Right lobe of liver (tissue), 6 donors: ENCODE results near the gene AGBL5. TPM values are rescaled to one million over a fixed set of nuclear protein-coding genes. Genes with fewer than 3 reads are reported as not detected.

Experiments used
- ATAC-seq, 4 donors: fragments of 200-7000 bp; cut with Tn5 transposase; one replicate each; pipeline ENCODE4 v1.9.1; 2020; ENCODE audit warnings: mild to moderate bottlenecking in 4 of 4, moderate library complexity in 4 of 4
- DNase-seq, 3 donors: peaks; one replicate each; pipeline ENCODE4 v3.0.0-alpha.2; 2020
- H3K27ac ChIP-seq, 3 donors: fragments of 200-600 bp; one replicate each; pipeline ENCODE4 v1.8.0; 2022
- H3K27me3 ChIP-seq, 2 donors: fragments of 200-600 bp; one replicate each; pipeline ENCODE4 v1.8.0; 2022
- H3K36me3 ChIP-seq, 4 donors: fragments of 200-600 bp; sonication (generic) in 1 of 4; one replicate each; pipeline versions ENCODE4 v1.5.1 to v1.8.0; 2017 to 2022; ENCODE audit warnings: control low read depth in 1 of 4
- H3K4me1 ChIP-seq, 4 donors: fragments of 200-600 bp; sonication (generic) in 1 of 4; one replicate each; pipeline versions ENCODE4 v1.5.1 to v1.8.0; 2017 to 2022; ENCODE audit warnings: control low read depth in 1 of 4
- H3K4me3 ChIP-seq, 3 donors: fragments of 200-600 bp; one replicate each; pipeline ENCODE4 v1.8.0; 2022
- H3K9me3 ChIP-seq, 4 donors: fragments of 200-600 bp; sonication (generic) in 1 of 4; one replicate each; pipeline versions ENCODE4 v1.5.1 to v1.8.0; 2017 to 2022; ENCODE audit warnings: control low read depth in 1 of 4
- POLR2A ChIP-seq: fragments of 450-650 bp; IDR thresholded peaks from one replicate; pipeline ENCODE4 v1.6.1; 2017; ENCODE audit warnings: antibody characterized with exemption, mild to moderate bottlenecking
- WGBS: methylation state at CpG from one replicate; pipeline ENCODE4 v1.1.6; 2018; ENCODE audit warnings: low coverage, low lambda C conversion rate; ENCODE audit not compliant: insufficient coverage; ENCODE audit errors: missing lambda C conversion rate; 5-methylcytosine and 5-hydroxymethylcytosine counted together
- intact Hi-C, 2 donors: fragments of 100-400 bp; cut with DNase I; formaldehyde crosslinking; loops; one replicate each; pipeline versions ENCODE4 v1.11.2 to v1.14.1; 2022
- total RNA-seq, 6 experiments: library from RNA; depleted of rRNA in 2 of 6; stranded (reverse); fragments of >200 nt in 2 of 6; fragmentation: NEBNext Ultra II Directional in 3 of 6; extraction: Animal tissue kit (Norgen Biotek cat#: 25700) in 3 of 6; gene quantifications; one replicate each; pipeline versions ENCODE4 v1.1.0 to v1.2.4, GENCODE V29; 2016 to 2023
- TF ChIP-seq, protein P1 (sequence below), 4 donors: fragments of 200-600 bp in 3 of 4; fragments of 450-650 bp in 1 of 4; IDR thresholded peaks; one replicate each; pipeline versions ENCODE4 v1.5.1 to v1.8.0; 2016 to 2022; ENCODE audit warnings: antibody characterized with exemption in 4 of 4, mild to moderate bottlenecking in 2 of 4
- donor health status: DM: no; HTN: yes; CAD: no.
- donor health status: DM: no; HTN: no; CAD: no.
- donor health status: DM: no; HTN: no; CAD: no.
- donor health status: DM: no; HTN: yes; CAD: no.
- donor health status: DM: no; HTN: yes; CAD: no.

The AGBL5 gene
- total RNA-seq, 6 experiments from 2014 or later, result 3.9 to 7.4 (median 6.4) TPM

DNA sequence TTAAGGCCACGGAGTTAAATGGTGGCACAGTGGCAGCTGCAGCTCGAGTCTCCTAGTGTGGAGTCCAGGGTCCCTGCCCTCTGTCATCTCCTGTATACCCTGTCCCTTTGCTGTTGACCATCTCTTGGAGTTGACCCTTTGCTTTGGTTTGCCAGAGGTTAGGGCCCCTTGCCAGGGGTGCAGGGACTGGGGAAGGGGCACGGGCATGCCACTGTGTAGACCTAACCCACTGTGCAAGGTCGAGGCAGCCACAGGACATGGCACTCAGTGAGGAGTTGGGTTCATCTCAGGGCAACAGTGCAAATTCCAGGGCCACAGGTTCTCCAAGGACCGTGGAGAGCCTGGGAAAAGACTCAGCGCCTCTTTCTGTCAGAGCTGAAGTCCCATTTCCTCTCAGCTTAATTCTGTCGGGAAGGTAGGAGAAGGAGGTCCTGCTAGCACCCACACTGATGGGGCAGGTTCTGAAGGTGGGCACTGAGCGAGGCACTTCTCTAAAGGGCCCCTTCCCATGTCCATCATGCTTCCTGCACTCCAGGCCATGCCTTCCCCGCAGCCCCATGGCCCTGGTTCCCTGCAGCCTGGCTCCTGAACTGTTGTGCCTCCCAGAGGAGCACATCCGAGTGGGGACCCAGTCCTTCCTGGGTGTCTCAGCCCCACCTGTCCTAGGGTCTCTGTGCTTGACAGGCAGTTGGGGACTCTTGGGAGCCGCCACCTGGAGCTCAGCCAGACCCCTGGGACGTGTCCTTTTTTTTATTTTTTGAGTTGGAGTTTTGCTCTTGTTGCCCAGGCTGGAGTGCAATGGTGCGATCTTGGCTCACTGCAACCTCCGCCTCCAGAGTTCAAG, 37.9 kb downstream of the AGBL5 start:
- peaks cover 0 to 51% (median 11%) of the 10 kb centered on the region in 4 donors for H3K4me1 ChIP-seq
- peak overlapping the region; percentile 52 to 77 (median 64) for H3K4me3 ChIP-seq
- H3K36me3 ChIP-seq, result no peaks in the 10 kb centered on the region

DNA sequence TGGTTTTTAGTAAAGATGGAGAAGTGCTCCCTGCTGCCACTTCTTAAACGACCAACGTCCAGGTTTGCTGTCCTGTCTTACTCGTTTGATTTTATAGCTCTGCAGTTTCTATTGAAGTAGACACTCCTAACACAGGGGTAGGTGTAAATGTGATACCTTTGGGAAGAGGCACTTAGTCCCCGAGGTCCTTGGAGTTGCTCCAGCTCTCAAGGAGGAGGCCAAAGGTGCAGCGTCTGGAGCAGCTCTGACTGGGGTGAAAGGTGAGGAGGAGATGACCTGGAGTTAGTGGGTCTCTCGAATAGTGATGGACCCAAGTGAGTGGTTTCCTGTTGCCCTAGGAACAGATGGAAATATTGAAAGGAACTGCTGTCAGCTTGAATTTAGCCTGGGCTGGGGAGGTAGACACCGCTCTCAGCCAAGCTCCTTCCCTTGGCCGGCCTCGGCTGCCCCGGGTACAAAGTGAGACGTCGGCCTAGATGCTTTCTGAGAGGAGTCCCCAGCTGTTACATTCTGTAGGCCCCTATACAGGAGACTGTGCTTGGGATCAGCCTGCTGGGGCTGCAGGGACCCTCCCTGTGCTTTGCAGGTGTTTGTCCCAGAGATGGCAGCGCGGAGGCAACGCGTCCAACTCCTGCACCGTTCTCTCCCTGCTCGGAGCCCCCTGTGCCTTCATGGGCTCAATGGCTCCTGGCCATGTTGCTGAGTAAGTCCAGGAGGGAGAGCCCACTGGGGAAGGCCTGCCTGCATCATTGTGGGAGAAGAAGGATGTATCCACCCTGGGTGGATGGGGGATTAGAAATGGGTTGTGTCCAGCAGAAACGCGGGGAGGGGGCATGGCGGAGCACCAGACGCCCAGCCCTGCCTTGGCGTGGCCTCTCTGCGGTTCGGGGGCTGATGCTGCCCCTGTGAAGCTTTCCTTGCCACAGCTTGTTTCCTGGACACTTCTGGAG, 40.6 kb downstream of the AGBL5 start:
- H3K9me3 ChIP-seq, result no peaks in the 10 kb centered on the region
- H3K27ac ChIP-seq, result peak overlapping the region in 2 of 3 donors; percentile 78 to 90
- peaks cover 0 to 70% (median 23%) of the 10 kb centered on the region in 4 donors for H3K4me1 ChIP-seq
- H3K36me3 ChIP-seq, result peaks cover 0 to 6% (median 2%) of the 10 kb centered on the region in 4 donors
- 45% methylated on average over 16 of the region's 25 CpGs for WGBS
- intact Hi-C loops, result loop anchor here (10.0 kb wide), 3 partner anchors 103 to 203 kb away; partner anchors contain the start of gene DNAJC5G (in 1 of the 2)
- ATAC-seq (no peak), DNase-seq (no peak)
- TF ChIP-seq, protein P1, sequence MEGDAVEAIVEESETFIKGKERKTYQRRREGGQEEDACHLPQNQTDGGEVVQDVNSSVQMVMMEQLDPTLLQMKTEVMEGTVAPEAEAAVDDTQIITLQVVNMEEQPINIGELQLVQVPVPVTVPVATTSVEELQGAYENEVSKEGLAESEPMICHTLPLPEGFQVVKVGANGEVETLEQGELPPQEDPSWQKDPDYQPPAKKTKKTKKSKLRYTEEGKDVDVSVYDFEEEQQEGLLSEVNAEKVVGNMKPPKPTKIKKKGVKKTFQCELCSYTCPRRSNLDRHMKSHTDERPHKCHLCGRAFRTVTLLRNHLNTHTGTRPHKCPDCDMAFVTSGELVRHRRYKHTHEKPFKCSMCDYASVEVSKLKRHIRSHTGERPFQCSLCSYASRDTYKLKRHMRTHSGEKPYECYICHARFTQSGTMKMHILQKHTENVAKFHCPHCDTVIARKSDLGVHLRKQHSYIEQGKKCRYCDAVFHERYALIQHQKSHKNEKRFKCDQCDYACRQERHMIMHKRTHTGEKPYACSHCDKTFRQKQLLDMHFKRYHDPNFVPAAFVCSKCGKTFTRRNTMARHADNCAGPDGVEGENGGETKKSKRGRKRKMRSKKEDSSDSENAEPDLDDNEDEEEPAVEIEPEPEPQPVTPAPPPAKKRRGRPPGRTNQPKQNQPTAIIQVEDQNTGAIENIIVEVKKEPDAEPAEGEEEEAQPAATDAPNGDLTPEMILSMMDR (IDR thresholded peaks at IDR 0.05), result no peak
- TF ChIP-seq POLR2A, result no peak
- H3K27me3 ChIP-seq, result no peaks in the 10 kb centered on the region
- no peak overlapping the region for H3K4me3 ChIP-seq

More for the DNA sequence above, 37.9 kb downstream of the AGBL5 start:
- ATAC-seq (no peak), DNase-seq (peak in 1 of 3 donors; percentile 69)
- no peaks in the 10 kb centered on the region for H3K27me3 ChIP-seq
- intact Hi-C loops, result loop anchor here in 1 of 2 donors (10.0 kb wide), 2 partner anchors 65 to 125 kb away; no protein-coding TSS in a partner anchor
- H3K27ac ChIP-seq, result peak overlapping the region; percentile 35 to 57 (median 44)
- 17% methylated on average over 5 of the region's 14 CpGs for WGBS
- H3K9me3 ChIP-seq, result no peaks in the 10 kb centered on the region
- TF ChIP-seq, protein P1 (IDR thresholded peaks at IDR 0.05), result no peak
- TF ChIP-seq POLR2A, result no peak

DNA sequence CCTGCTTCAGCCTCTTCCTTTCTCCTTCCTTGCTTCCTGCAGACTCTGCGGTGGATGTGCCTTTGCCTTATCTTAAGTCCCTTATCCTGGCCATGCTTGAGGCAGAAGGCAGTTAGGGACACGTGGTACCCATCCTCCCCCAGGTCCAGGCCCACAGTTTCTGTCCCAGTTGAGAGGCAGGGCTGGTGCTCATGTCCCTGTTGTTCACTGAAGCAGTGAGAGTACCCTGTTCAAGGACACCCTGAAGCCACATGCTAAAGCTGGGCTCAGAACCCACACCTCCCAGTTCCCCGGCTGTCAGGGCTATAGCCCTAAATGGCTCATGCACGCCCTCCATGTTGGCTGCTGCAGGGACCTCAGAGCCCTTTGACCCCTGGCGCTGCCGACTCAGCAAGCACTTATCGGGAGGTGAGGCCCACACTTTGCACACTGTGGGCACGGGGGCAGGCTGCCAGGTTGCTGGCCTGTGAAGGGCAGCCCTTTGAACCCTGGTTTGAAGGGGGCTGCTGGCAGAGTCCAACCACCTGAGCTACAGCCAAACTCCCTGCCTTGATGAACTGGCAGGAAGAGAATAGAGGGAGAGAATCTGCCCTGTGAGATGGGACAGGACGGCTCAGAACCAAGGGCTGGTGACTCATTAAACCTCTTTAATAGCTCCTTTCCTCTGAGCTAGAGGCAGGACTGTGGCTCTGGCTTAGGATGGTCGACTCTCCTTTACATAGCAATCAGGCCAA, 41.4 kb downstream of the AGBL5 start:
- intact Hi-C loops, result loop anchor here (10.0 kb wide), 3 partner anchors 102 to 202 kb away; partner anchors contain the start of gene DNAJC5G (in 1 of the 2)
- H3K4me1 ChIP-seq, result peaks cover 0 to 70% (median 23%) of the 10 kb centered on the region in 4 donors
- DNase-seq, result peak; percentile 94 to 98 (median 96)

More for the DNA sequence above, 41.4 kb downstream of the AGBL5 start:
- H3K36me3 ChIP-seq, result peaks cover 0 to 14% (median 6%) of the 10 kb centered on the region in 4 donors
- H3K27ac ChIP-seq, result peak overlapping the region in 2 of 3 donors; percentile 78 to 90
- no peaks in the 10 kb centered on the region for H3K27me3 ChIP-seq
- TF ChIP-seq, protein P1 (IDR thresholded peaks at IDR 0.05), result no peak
- peak; percentile 19 for TF ChIP-seq POLR2A
- H3K9me3 ChIP-seq, result no peaks in the 10 kb centered on the region
- peak overlapping the region; percentile 4 to 45 (median 16) for H3K4me3 ChIP-seq
- peak; percentile 53 to 68 (median 57) for ATAC-seq
- WGBS, result 44% methylated on average over 8 of the region's 10 CpGs
